Right cardiac atrium (tissue), 5 donors: Measurements from ENCODE around the gene CRYM. TPM values are rescaled to one million over a fixed set of nuclear protein-coding genes. Genes with fewer than 3 reads are reported as not detected.
"Not testable (repeated sequence)": the region's sequence is repeated elsewhere in the genome, so short reads cannot be mapped to it uniquely, and the experiment has no call there.

Experiments
- ATAC-seq, 2 donors: fragments of 200-7000 bp; cut with Tn5 transposase; one replicate each; pipeline versions ENCODE4 v1.8.0 to v1.9.1; 2020; ENCODE audit warnings: moderate library complexity in 2 of 2, mild to moderate bottlenecking in 1 of 2
- DNase-seq, 3 donors: peaks; one replicate each; pipeline ENCODE4 v3.0.0-alpha.2; 2020
- H3K27ac ChIP-seq: one replicate; pipeline ENCODE4 v1.5.1; 2013; ENCODE audit warnings: mild to moderate bottlenecking, low read length, control low read depth, moderate library complexity
- H3K27me3 ChIP-seq: one replicate; pipeline ENCODE4 v1.6.1; 2013; ENCODE audit not compliant: control insufficient read depth, insufficient read depth
- H3K4me1 ChIP-seq: one replicate; pipeline ENCODE4 v1.6.1; 2013; ENCODE audit warnings: low read length; ENCODE audit not compliant: control insufficient read depth, insufficient read depth
- H3K4me3 ChIP-seq: one replicate; pipeline ENCODE4 v1.5.1; 2013; ENCODE audit warnings: low read length, control low read depth
- H3K9me3 ChIP-seq: one replicate; pipeline ENCODE4 v1.6.1; 2013; ENCODE audit warnings: low read length; ENCODE audit not compliant: control insufficient read depth
- WGBS: extraction: QIAGEN DNeasy Blood & Tissue Kit; methylation state at CpG from one replicate; pipeline ENCODE4 v1.1.7; 2013; 5-methylcytosine and 5-hydroxymethylcytosine counted together
- intact Hi-C, 4 donors: fragments of 100-400 bp; cut with DNase I; formaldehyde crosslinking; loops; one replicate each; pipeline versions ENCODE4 v1.11.0 to v1.14.0; 2022 to 2023
- polyA plus RNA-seq: library from polyadenylated mRNA; stranded (reverse); fragments of 200-250 nt; gene quantifications from one replicate; pipeline ENCODE4 v1.2.3, GENCODE V29; 2013
- total RNA-seq, 4 donors: library from RNA; stranded (reverse); fragmentation: NEBNext Ultra II Directional; extraction: Animal tissue kit (Norgen Biotek cat#: 25700); gene quantifications; one replicate each; pipeline ENCODE4 v1.2.1, GENCODE V29; 2021
- donor health status: healthy with polysubstance abuse.
- donor health status: DM: no; HTN: yes; CAD: no.
- donor health status: DM: no; HTN: no; CAD: no.
- donor health status: DM: no; HTN: yes; CAD: no; lungs with severe emphysema.
- donor health status: DM: yes; HTN: yes; CAD: no.

The CRYM gene
- total and polyA plus RNA-seq, 5 donors = 108 to 143 (median 113) TPM

GRCh38 chr16:21302898-21303528 is 24.9 kb upstream of the CRYM start:
- no peak overlapping the region for H3K27ac ChIP-seq
- no peak overlapping the region for H3K4me3 ChIP-seq
- 74% methylated on average over 4 of the region's 4 CpGs for WGBS
- no peaks in the 10 kb centered on the region for H3K27me3 ChIP-seq
- H3K9me3 ChIP-seq = no peaks in the 10 kb centered on the region
- intact Hi-C loops = loop anchor here in 1 of 4 donors (10.0 kb wide), 1 partner anchor 148 kb away; the partner anchor contains the start of genes DNAH3 and LDAF1
- DNase-seq (no peak), ATAC-seq (no peak)
- H3K4me1 ChIP-seq = no peaks in the 10 kb centered on the region

- Histone ChIP-seq H3K27me3 (no peaks in the 10 kb centered on the region), H3K4me3 (no peak overlapping the region), H3K4me1 (no peaks in the 10 kb centered on the region), H3K9me3 (no peaks in the 10 kb centered on the region), H3K27ac (no peak overlapping the region)
- 64% methylated on average over 3 of the region's 3 CpGs for WGBS
- no peak for ATAC-seq
- DNase-seq = no peak
- intact Hi-C loops = loop anchor here in 1 of 4 donors (10.0 kb wide), 1 partner anchor 148 kb away; the partner anchor contains the start of genes DNAH3 and LDAF1
These were observed 24.4 kb upstream of the CRYM start for GRCh38 chr16:21302454-21302853.

- DNase-seq (no peak), ATAC-seq (no peak)
- Histone ChIP-seq H3K9me3 (no peaks in the 10 kb centered on the region), H3K4me1 (no peaks in the 10 kb centered on the region), H3K4me3 (peak overlapping the region; percentile 43), H3K27me3 (no peaks in the 10 kb centered on the region), H3K27ac (no peak overlapping the region)
- intact Hi-C loops = loop anchor here in 3 of 4 donors (2.0 to 10.0 kb wide), 2 partner anchors 113 to 147 kb away; partner anchors contain the start of genes DNAH3 (in 1 of the 3) and LDAF1 (in 1 of the 3)
- WGBS = 2% methylated on average over 17 of the region's 17 CpGs
These were observed 23.8 kb upstream of the CRYM start for GRCh38 chr16:21301895-21302291.

- Histone ChIP-seq H3K27me3 (no peaks in the 10 kb centered on the region), H3K9me3 (no peaks in the 10 kb centered on the region), H3K4me1 (no peaks in the 10 kb centered on the region), H3K27ac (no peak overlapping the region), H3K4me3 (peak overlapping the region; percentile 43)
- DNase-seq (peak; percentile 70 to 86 (median 84)), ATAC-seq (peak; percentile 91 to 92)
- intact Hi-C loops = loop anchor here in 3 of 4 donors (2.0 to 10.0 kb wide), 2 partner anchors 113 to 147 kb away; partner anchors contain the start of genes DNAH3 (in 1 of the 3) and LDAF1 (in 1 of the 3)
- under 1% methylated on average over 60 of the region's 60 CpGs for WGBS
These were observed 23.2 kb upstream of the CRYM start for GRCh38 chr16:21301168-21301894.

- peak; percentile 96 to 98 for ATAC-seq
- no peaks in the 10 kb centered on the region for H3K9me3 ChIP-seq
- H3K4me3 ChIP-seq = peak overlapping the region; percentile 43
- H3K27me3 ChIP-seq = no peaks in the 10 kb centered on the region
- under 1% methylated on average over 36 of the region's 36 CpGs for WGBS
- peak overlapping the region; percentile 55 for H3K27ac ChIP-seq
- H3K4me1 ChIP-seq = no peaks in the 10 kb centered on the region
- intact Hi-C loops = loop anchor here in 3 of 4 donors (2.0 to 10.0 kb wide), 2 partner anchors 112 to 146 kb away; partner anchors contain the start of genes DNAH3 (in 1 of the 3) and LDAF1 (in 1 of the 3)
- peak; percentile 90 to 95 (median 94) for DNase-seq
These were observed 22.4 kb upstream of the CRYM start for GRCh38 chr16:21300309-21301167.

GRCh38 chr16:21289789-21290188 is 11.7 kb upstream of the CRYM start:
- not testable (repeated sequence) for H3K27me3 ChIP-seq

GRCh38 chr16:21285314-21285713 is 7.2 kb upstream of the CRYM start:
- no peaks in the 10 kb centered on the region for H3K4me1 ChIP-seq
- no peaks in the 10 kb centered on the region for H3K27me3 ChIP-seq
- H3K4me3 ChIP-seq = no peak overlapping the region
- WGBS = 11% methylated on average over 1 of the region's 1 CpG
- no peak overlapping the region for H3K27ac ChIP-seq
- intact Hi-C loops = no loop called here
- H3K9me3 ChIP-seq = no peaks in the 10 kb centered on the region
- no peak for DNase-seq
- ATAC-seq = no peak

More at GRCh38 chr16:21289789-21290188, 11.7 kb upstream of the CRYM start:
- H3K4me1 ChIP-seq, DNase-seq, ATAC-seq, H3K9me3 ChIP-seq, H3K4me3 ChIP-seq, H3K27ac ChIP-seq: not testable (repeated sequence)
- 96% methylated on average over 3 of the region's 3 CpGs for WGBS
- intact Hi-C loops = loop anchor here in 1 of 4 donors (10.0 kb wide), 1 partner anchor 105 kb away; no protein-coding TSS in a partner anchor

GRCh38 chr16:21284414-21284813 is 6.3 kb upstream of the CRYM start:
- WGBS = 84% methylated on average over 4 of the region's 4 CpGs
- H3K27me3 ChIP-seq = no peaks in the 10 kb centered on the region
- DNase-seq = no peak
- no peak for ATAC-seq
- no peaks in the 10 kb centered on the region for H3K4me1 ChIP-seq
- peak overlapping the region; percentile 30 for H3K4me3 ChIP-seq
- H3K9me3 ChIP-seq = no peaks in the 10 kb centered on the region
- H3K27ac ChIP-seq = no peak overlapping the region
- intact Hi-C loops = no loop called here

GRCh38 chr16:21283521-21284289 is 5.6 kb upstream of the CRYM start:
- intact Hi-C loops = no loop called here
- WGBS = 3% methylated on average over 67 of the region's 67 CpGs
- peak overlapping the region; percentile 30 for H3K4me3 ChIP-seq
- H3K27me3 ChIP-seq = no peaks in the 10 kb centered on the region
- DNase-seq (peak; percentile 60 to 87 (median 84)), ATAC-seq (peak; percentile 94 to 96)
- no peak overlapping the region for H3K27ac ChIP-seq
- H3K9me3 ChIP-seq = no peaks in the 10 kb centered on the region
- no peaks in the 10 kb centered on the region for H3K4me1 ChIP-seq
